Karpas-422 (cell line): ENCODE measurements around the gene GTPBP6. TPM values are rescaled to one million over a fixed set of nuclear protein-coding genes. Genes with fewer than 3 reads are reported as not detected.
"Not testable (repeated sequence)": the region's sequence is repeated elsewhere in the genome, so short reads cannot be mapped to it uniquely, and the experiment has no call there.

ENCODE experiments used
- DNase-seq: peaks from one replicate; pipeline ENCODE4 v3.0.0-alpha.2; 2015
- H2AFZ ChIP-seq: fragments of 200-600 bp; sonication (generic); 2 replicates; pipeline ENCODE4 v1.6.1; 2014; ENCODE audit warnings: antibody characterized with exemption, low read length, mixed read lengths
- H3K27ac ChIP-seq: fragments of 200-600 bp; sonication (generic); 2 replicates; pipeline ENCODE4 v1.5.1; 2014; ENCODE audit warnings: mild to moderate bottlenecking, low read length, moderate library complexity
- H3K27me3 ChIP-seq: fragments of 200-600 bp; sonication (generic); 2 replicates; pipeline ENCODE4 v1.6.1; 2014; ENCODE audit warnings: low read length, mixed read lengths
- H3K36me3 ChIP-seq: fragments of 200-600 bp; sonication (generic); 2 replicates; pipeline ENCODE4 v1.6.1; 2014; ENCODE audit warnings: low read length, mixed read lengths; ENCODE audit not compliant: insufficient read depth
- H3K4me1 ChIP-seq: fragments of 200-600 bp; sonication (generic); 2 replicates; pipeline ENCODE4 v1.6.1; 2014; ENCODE audit warnings: mild to moderate bottlenecking, low read length, mixed read lengths
- H3K4me2 ChIP-seq: fragments of 200-600 bp; sonication (generic); 2 replicates; pipeline ENCODE4 v1.6.1; 2014; ENCODE audit warnings: low read length, low read depth, mild to moderate bottlenecking; ENCODE audit not compliant: poor library complexity, severe bottlenecking
- H3K4me3 ChIP-seq: fragments of 200-600 bp; sonication (generic); 2 replicates; pipeline ENCODE4 v1.5.1; 2014; ENCODE audit warnings: mild to moderate bottlenecking, antibody characterized with exemption, low read length, mixed read lengths
- H3K79me2 ChIP-seq: fragments of 200-600 bp; sonication (generic); 2 replicates; pipeline ENCODE4 v1.6.1; 2014; ENCODE audit warnings: mild to moderate bottlenecking, low read length, mixed read lengths
- H3K9ac ChIP-seq: fragments of 200-600 bp; sonication (generic); 2 replicates; pipeline ENCODE4 v1.6.0; 2014; ENCODE audit warnings: low read length
- H3K9me2 ChIP-seq: fragments of 200-600 bp; sonication (generic), shearing (Covaris generic); replicated peaks from 2 replicates; pipeline ENCODE4 v1.6.0; 2014; ENCODE audit warnings: mild to moderate bottlenecking, low read length, moderate library complexity; ENCODE audit not compliant: insufficient read depth
- H3K9me3 ChIP-seq: fragments of 300-700, 200-600 bp; sonication (generic); 2 replicates; pipeline ENCODE4 v1.6.1; 2014; ENCODE audit warnings: low read length, mixed read lengths
- H4K20me1 ChIP-seq: fragments of 200-600 bp; sonication (generic); 2 replicates; pipeline ENCODE4 v1.6.1; 2014; ENCODE audit warnings: mild to moderate bottlenecking, antibody characterized with exemption, low read length, low read depth; ENCODE audit not compliant: insufficient read depth
- total RNA-seq: library from RNA; depleted of rRNA; stranded (reverse); fragments of >200 nt; shearing (Covaris generic); gene quantifications from 2 replicates; pipeline ENCODE4 v1.2.3, GENCODE V29; 2014; ENCODE audit warnings: low replicate concordance

GTPBP6 gene
- total RNA-seq, 1 experiment from 2014 or later = 19.4 TPM

DNA sequence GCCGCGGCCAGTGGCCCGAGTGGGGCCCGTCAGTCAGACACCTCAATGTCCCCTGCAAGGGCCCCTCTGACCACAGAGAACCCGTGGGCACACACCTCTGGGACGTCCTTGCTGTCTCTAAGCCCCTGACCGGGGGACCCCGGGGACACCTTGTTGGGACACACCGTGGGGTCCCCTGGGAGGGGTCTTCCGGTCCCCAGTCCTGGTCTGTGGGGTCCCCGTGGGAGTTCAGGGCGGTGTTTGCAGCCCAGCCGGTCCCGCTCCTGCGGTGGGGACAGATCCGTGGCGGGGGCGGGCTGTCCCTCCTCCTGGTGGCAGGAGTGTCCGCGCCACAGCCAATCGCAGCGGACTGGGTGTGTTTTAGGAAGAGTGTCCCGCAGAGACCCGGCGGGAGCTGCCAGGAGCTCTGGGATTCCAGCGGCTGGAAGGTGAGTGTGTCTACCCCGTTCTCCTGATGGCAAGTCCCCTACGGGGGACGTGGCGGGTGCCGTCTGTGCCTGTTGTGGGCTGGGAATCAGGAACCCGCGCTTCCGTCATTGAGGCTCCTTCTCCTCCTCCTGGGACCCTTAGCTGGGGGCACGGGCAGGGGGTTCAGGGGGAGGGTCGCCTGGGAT lies 42.5 kb downstream of the GTPBP6 start:
- H3K9ac ChIP-seq = peak overlapping the region; percentile 71
- H3K4me3 ChIP-seq = peak overlapping the region; percentile 73
- H2AFZ ChIP-seq = peak overlapping the region; percentile 71; the same call in 1 of the 2 replicates
- H3K79me2 ChIP-seq = no peaks in the 10 kb centered on the region; the same call in 1 of the 2 replicates
- no peaks in the 10 kb centered on the region for H3K9me2 ChIP-seq
- peak; percentile 60 for DNase-seq
- peaks cover 27% of the 10 kb centered on the region for H3K4me1 ChIP-seq
- H3K36me3 ChIP-seq = no peaks in the 10 kb centered on the region
- H3K27me3 ChIP-seq = no peaks in the 10 kb centered on the region
- peak overlapping the region; percentile 78 for H3K4me2 ChIP-seq
- no peak overlapping the region for H3K27ac ChIP-seq
- H4K20me1 ChIP-seq = no peaks in the 10 kb centered on the region
- no peaks in the 10 kb centered on the region for H3K9me3 ChIP-seq

DNA sequence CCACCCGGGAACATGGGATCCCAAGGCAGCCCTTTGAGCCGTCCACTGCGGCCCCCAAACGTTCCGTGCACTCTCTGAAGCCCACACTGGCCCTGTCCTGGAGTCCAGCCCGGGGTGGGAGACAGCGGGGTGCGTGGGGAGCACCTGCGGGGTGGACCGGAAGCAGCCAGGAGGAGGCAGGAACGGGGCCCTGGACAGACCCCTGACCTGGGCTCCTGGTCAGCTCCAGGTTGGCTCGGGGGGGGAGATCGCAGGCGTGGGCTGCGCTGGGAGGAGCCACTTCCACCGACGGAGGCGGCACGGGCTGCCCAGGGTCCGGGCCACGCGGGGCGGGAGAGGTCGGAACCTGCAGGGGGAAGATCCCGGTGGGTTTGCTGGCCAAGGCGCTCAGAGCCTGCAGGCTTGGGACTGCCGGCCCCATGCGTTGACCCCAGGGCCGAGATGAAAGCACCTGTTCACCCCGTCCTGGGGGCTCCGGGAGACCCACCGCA lies 43.1 kb downstream of the GTPBP6 start:
- Histone ChIP-seq H3K9ac (no peak overlapping the region), H3K9me3 (no peaks in the 10 kb centered on the region), H3K9me2 (no peaks in the 10 kb centered on the region), H3K79me2 (no peaks in the 10 kb centered on the region; the same call in 1 of the 2 replicates), H3K27me3 (no peaks in the 10 kb centered on the region), H3K27ac (no peak overlapping the region), H4K20me1 (no peaks in the 10 kb centered on the region), H3K4me1 (peaks cover 27% of the 10 kb centered on the region), H3K36me3 (no peaks in the 10 kb centered on the region), H3K4me2 (peak overlapping the region; percentile 78), H2AFZ (no peak overlapping the region), H3K4me3 (no peak overlapping the region)
- no peak for DNase-seq

DNA sequence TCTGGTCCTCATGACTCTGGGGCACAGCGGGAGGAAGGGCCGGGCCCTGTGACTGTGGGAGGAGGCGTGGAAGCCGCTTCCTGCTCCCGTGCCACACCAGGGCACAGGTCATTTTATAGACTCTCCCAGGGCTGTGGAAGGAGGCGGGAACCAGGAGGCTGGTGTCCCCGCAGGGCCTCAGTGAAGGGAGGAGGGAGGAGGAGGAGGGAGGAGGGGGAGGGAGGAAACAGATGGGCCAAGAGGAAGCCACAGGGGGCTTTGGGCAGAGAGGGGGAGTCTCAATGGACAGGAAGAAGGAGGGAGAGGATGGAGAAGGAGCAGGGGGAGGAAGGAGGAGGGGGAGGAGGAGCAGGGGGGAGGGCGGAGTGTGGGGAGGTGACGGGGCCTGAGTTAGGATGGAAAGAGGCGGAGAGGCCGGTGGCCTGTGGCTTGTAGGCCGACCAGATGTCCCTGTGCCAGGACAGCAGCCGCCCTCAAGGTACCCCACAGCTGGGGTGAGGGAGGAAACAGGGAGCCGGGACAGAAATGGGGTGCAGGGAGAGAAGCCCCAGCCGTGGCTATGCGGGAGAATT lies 43.6 kb downstream of the GTPBP6 start:
- Histone ChIP-seq H3K36me3 (no peaks in the 10 kb centered on the region), H3K27me3 (no peaks in the 10 kb centered on the region), H3K79me2 (no peaks in the 10 kb centered on the region; the same call in 1 of the 2 replicates), H3K4me2 (no peak overlapping the region), H4K20me1 (no peaks in the 10 kb centered on the region), H2AFZ (no peak overlapping the region), H3K9ac (no peak overlapping the region), H3K4me1 (peaks cover 25% of the 10 kb centered on the region), H3K9me3 (no peaks in the 10 kb centered on the region), H3K9me2 (no peaks in the 10 kb centered on the region), H3K4me3 (no peak overlapping the region), H3K27ac (no peak overlapping the region)
- DNase-seq = no peak

DNA sequence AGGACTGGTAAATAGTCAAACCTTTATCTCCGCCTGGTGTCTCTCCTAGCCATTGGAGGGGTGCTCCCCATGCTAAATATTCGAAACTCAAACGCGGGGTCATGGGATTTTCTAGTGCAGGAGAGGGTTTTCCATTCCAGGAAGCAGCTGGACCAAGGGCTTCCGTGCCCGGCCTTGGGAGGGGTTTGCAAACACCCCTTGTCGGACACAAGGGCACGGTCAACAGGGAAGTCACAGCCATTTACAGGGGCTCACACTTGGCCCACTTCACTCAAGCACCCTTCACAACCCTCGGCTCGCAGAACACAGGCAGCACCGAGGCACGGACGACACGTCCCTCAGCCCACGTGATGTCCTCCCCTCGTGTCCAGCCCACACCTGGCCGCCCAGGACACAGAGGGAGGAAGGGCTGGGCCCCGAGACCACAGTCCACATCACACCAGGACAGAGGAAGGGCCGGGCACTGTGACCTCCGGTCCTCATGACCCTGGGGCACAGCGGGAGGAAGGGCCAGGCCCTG lies 47.7 kb downstream of the GTPBP6 start:
- Histone ChIP-seq H3K9me2 (no peaks in the 10 kb centered on the region), H2AFZ (no peak overlapping the region), H3K4me3 (no peak overlapping the region), H3K4me2 (no peak overlapping the region), H3K27me3 (no peaks in the 10 kb centered on the region), H3K9me3 (no peaks in the 10 kb centered on the region), H3K9ac (no peak overlapping the region), H3K36me3 (no peaks in the 10 kb centered on the region), H3K4me1 (peaks cover 2% of the 10 kb centered on the region), H3K27ac (no peak overlapping the region), H4K20me1 (no peaks in the 10 kb centered on the region), H3K79me2 (no peaks in the 10 kb centered on the region)
- no peak for DNase-seq

DNA sequence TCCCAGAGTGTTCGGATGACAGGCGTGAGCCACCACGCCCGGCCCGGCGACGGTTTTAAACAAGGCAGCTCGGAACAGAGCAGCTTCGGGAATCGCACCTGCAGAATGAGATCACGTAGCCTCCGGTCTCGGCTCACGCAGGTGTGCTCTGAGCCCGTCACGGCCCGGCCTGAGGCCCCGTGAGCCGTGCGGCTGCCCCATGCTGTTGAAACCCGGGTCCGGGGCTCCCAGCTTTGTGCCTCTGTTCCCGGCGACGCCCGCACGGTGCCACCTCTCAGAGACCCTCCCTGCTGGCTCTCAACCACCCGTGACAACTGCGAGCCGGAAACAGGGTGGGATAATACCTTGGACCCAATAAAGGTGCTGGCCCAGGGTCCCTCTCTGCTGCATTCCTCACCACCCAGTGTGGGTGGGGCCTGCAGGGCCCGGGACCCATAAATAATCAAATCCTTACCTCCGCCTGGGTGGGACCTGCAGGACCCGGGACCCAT lies 50.8 kb downstream of the GTPBP6 start:
- Histone ChIP-seq H3K27ac (no peak overlapping the region), H3K79me2 (no peaks in the 10 kb centered on the region), H4K20me1 (no peaks in the 10 kb centered on the region), H3K9ac (no peak overlapping the region), H2AFZ (no peak overlapping the region), H3K4me2 (no peak overlapping the region), H3K36me3 (no peaks in the 10 kb centered on the region), H3K9me2 (no peaks in the 10 kb centered on the region), H3K4me3 (no peak overlapping the region), H3K27me3 (no peaks in the 10 kb centered on the region), H3K9me3 (no peaks in the 10 kb centered on the region), H3K4me1 (no peaks in the 10 kb centered on the region)
- DNase-seq = no peak

DNA sequence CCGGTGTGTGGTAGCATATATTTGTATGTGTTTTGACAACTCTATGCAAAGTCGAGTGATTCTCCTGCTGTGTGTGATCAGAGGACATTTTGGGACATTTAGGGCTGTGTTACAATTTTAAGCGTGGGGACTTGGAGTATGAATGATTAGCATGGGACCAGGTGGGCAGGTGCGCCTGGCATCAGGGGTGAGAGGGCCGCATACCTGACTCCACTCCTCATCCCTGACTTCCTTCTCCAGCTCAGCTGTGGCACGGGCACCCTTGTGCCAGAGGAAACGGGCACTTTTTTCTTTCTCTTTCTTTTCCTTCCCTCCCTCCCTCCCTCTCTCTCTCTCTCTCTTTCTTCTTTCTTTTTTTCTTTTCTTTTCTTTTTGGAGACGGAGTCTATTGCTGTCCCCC lies 53.1 kb downstream of the GTPBP6 start:
- H3K4me2 ChIP-seq = no peak overlapping the region
- no peak for DNase-seq
- H3K79me2 ChIP-seq = no peaks in the 10 kb centered on the region
- H3K4me3 ChIP-seq = no peak overlapping the region
- H3K9me2 ChIP-seq = no peaks in the 10 kb centered on the region
- no peak overlapping the region for H3K9ac ChIP-seq
- no peaks in the 10 kb centered on the region for H3K9me3 ChIP-seq
- no peak overlapping the region for H2AFZ ChIP-seq
- H3K36me3 ChIP-seq = no peaks in the 10 kb centered on the region
- no peaks in the 10 kb centered on the region for H4K20me1 ChIP-seq
- no peaks in the 10 kb centered on the region for H3K27me3 ChIP-seq
- no peak overlapping the region for H3K27ac ChIP-seq
- H3K4me1 ChIP-seq = no peaks in the 10 kb centered on the region

DNA sequence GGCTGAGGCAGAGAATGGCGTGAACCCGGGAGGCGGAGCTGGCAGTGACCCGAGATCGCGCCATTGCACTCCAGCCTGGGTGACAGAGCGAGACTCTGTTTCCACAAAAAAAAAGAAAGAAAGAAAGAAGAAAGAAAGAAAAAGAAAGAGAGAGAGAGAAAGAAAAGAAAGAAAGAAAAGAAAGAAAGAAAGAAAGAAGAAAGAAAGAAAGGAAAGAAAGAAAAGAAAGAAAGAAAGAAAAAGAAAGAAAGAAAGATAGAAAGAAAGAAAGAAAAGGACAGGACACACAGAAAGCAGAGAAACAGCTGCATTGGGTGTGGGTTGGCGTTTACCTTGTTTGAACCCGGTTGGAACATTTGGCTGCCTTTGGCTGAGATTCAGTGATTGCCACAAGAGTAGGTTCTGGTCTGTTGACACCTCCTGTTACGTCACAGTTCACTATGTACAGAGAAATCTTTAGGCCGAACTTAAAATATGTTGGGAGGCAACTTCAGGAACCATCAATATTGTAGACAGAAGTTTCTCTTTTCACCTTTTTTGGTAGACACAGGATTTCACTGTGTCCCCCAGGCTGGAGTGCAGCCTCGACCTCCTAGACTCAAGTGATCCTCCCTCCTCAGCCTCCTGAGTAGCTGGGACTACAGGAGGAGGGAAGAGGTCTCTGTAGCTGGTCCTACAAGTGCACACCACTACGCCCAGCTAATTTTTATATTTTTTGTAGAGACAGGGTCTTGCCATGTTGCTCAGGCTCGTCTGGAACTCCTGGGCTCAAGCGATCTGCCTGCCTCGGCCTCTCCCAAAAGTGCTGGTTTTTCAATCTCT lies 53.8 kb downstream of the GTPBP6 start:
- no peaks in the 10 kb centered on the region for H3K36me3 ChIP-seq
- H3K4me1 ChIP-seq = no peaks in the 10 kb centered on the region
- no peaks in the 10 kb centered on the region for H4K20me1 ChIP-seq
- no peak overlapping the region for H3K9ac ChIP-seq
- no peaks in the 10 kb centered on the region for H3K9me3 ChIP-seq
- no peak overlapping the region for H3K4me3 ChIP-seq
- no peaks in the 10 kb centered on the region for H3K27me3 ChIP-seq
- H3K27ac ChIP-seq = no peak overlapping the region
- no peaks in the 10 kb centered on the region for H3K79me2 ChIP-seq
- no peak overlapping the region for H2AFZ ChIP-seq
- DNase-seq = no peak
- H3K9me2 ChIP-seq = no peaks in the 10 kb centered on the region
- H3K4me2 ChIP-seq = no peak overlapping the region

DNA sequence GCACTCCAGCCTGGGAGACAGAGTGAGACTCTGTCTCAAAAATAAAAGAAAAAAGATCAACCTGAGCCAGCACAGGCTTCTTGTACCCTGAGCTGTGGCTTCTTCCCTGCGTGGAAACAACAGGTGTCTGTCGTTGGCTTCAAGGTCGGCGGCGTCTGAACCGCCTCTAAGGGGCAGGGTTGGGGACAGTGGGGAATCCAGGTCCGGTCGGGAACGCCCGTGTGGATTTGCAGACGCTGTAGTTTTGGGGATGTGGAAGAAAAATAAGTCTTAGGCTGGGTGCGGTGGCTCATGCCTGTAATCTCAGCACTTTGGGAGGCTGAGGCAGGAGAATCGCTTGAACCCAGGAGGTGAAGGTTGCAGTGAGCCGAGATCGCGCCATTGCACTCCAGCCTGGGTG lies 54.6 kb downstream of the GTPBP6 start:
- not testable (repeated sequence) for H3K4me3 ChIP-seq, H3K4me2 ChIP-seq, H3K9ac ChIP-seq, DNase-seq, H3K79me2 ChIP-seq, H2AFZ ChIP-seq, H3K9me3 ChIP-seq, H4K20me1 ChIP-seq, H3K27ac ChIP-seq, H3K36me3 ChIP-seq, H3K9me2 ChIP-seq, H3K4me1 ChIP-seq, H3K27me3 ChIP-seq
